GM19463 (cell line): Measurements from ENCODE around the gene TNNC2.
A peak's percentile ranks its signal among the peaks of the same experiment; 100 is the strongest.
"Not testable (repeated sequence)": the region's sequence is repeated elsewhere in the genome, so short reads cannot be mapped to it uniquely, and the experiment has no call there.

Source experiments
- ATAC-seq: cut with Tn5 transposase; IDR thresholded peaks from one replicate; pipeline ENCODE4 v1.9.1; 2021; ENCODE audit warnings: mild to moderate bottlenecking, moderate library complexity; ENCODE audit not compliant: unreplicated experiment

The TNNC2 gene

GRCh38 chr20:45823949-45824835 lies 2.9 kb downstream of the TNNC2 start:
- peak; percentile 44 for ATAC-seq

DNA sequence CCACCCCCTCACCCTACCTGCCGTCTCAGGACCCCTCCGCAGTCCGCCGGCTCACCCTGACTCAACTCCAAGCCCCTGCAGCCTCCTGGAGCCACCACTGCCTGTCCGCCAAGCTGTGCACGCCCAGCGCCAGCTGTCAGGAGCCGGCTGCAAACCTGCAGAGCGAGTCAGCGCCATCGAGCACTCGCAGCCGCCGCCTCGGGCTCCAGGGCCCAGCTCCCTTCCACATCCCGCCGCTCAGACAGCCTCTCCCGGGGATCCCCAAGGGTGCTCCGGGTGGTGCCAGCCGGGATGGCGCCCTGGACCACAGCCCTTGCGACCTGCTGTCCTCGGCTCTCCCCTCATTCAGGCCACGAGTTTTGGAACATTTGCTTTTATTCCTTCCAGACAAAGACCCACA lies 4.3 kb downstream of the TNNC2 start:
- no peak for ATAC-seq

DNA sequence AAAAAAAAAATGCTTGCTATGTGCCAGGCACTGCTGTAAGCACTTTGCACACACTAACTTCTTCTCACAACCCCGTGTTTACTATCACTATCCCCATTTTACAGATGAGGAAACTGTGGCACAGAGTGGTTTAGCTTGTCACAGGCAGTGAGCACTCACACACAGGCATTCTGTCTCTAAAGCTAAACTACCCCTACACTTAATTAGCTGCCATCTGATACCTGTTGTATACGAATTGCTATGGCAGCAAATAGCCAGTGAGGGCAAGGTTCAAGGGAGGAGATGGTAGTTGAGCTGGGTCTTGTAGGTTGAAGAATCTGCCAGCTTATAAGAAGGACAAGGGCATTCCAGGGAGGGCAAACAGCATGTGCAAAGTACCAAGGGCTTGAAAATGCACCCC lies 5.2 kb downstream of the TNNC2 start:
- ATAC-seq: no peak

DNA sequence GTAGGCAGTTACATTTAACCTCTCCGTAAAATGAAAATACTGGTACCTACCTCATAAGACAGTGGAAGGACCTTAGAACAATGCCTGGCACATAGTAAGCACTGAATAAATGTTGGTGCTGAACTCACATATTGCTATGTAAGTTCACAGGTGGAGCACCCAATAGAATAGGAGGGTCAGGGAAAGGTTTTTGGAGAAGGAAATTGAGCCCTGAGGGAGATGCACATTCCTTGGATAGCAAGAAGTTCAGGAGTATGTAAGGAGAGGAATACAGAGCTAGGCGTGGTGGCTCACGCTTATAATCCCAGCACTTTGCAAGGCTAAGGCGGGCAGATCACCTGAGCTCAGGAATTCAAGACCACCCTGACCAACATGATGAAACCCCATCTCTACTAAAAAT lies 7.6 kb downstream of the TNNC2 start:
- no peak for ATAC-seq

DNA sequence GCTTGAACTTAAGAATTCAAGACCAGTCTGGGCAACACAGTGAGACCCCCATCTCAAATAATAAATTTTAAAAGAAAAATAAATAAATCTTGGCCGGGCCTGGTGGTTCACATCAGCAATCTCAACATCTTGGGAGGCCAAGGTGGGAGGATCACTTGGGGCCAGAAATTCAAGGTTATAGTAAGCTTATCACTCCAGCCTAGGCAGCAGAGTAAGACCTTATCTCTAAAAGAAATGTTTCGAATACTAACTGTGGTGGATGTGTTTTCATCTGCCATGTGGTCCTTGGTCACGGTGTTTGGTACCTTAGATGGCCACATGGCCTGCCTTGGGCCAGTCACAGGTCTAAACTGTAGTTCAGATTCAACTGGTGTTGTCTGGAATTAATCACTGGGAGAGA lies 8.9 kb downstream of the TNNC2 start:
- no peak for ATAC-seq

DNA sequence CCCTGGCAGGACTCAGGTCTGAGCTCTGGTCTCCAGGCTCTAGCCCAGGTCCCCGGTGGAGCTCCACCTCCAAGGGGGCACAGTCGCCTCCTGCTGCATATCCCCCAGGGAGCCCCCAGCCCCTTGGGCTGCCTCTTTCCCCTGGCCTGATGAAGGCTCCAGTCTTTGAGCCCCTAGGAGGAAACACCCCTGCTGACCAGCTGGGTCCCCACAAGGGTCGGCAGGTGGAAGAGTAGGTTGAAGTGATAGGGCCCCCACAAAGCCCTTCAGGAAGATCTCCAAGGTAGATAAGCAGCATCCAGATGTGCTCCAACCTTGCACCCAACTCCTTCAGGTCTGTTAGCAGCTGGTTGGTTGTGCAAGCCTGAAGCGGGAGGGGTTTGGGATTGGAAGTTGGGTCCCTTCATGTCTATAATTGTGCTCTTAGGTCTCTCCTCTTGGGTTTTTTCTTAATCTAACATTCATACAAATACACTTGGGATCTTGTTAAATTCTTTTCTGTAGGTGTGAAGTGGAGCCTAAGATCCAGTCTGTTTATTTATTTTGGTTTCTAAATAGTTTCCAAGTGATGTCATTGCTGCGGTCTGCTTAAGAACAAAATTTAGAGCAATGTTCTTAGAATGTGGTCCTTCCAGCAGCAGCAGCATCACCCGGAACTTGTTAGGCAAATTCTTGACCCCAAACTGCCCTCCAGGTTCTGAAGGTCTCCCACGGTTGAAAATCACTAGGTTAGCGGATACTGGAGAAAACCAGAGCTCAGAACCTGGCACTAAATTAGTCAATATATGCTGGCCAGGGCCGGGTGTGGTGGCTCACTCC lies 9.5 kb downstream of the TNNC2 start:
- ATAC-seq: no peak

- no peak for ATAC-seq
Measured at GRCh38 chr20:45816951-45817350, 10.2 kb downstream of the TNNC2 start.

DNA sequence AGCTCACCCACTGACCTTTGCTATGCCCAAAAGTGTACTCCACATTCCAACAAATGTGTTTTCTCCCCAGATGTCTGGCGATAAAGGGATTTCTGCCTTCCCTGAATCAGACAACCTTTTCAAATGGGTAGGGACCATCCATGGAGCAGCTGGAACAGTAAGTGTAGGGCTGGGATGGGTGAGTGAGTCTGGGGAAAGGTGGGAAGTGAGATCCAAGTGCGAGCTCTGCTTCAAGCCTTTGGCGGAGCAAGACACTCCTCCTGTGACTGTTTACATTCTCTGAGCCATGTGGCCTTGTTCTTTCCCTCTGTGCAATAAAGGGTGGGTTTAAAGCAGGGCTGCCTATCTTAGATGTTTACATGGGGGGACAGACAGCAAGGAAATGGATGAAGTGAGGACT lies 12.8 kb downstream of the TNNC2 start:
- ATAC-seq: no peak

DNA sequence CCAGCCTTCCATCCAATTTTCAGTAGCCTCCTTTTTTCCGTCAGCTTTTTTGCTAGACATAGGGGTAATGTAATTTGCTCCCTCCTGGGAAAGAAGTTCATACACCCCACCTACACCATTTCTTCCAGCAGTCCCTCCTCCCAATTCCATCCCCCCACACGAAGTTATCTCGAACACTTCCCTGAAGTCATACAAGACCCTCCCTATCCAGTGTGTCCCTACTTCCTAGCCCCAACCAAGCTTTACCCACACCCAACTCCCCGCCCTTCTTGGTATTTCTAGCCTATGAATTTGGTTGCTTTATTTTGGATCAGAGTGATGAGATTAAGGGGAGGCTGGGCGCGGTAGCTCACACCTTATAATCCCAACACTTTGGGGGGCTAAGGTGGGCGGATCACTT lies 13.6 kb downstream of the TNNC2 start:
- no peak for ATAC-seq

GRCh38 chr20:45813006-45813340 lies 14.1 kb downstream of the TNNC2 start:
- no peak for ATAC-seq

GRCh38 chr20:45812157-45813005 lies 14.7 kb downstream of the TNNC2 start, which contains the start of gene UBE2C:
UBE2C (plus strand) TSS chr20:45812644; CDS start chr20:45812696, 52 bp downstream.
- peak; percentile 99 for ATAC-seq

- ATAC-seq: no peak
Measured at GRCh38 chr20:45810191-45810970, 16.7 kb downstream of the TNNC2 start.

DNA sequence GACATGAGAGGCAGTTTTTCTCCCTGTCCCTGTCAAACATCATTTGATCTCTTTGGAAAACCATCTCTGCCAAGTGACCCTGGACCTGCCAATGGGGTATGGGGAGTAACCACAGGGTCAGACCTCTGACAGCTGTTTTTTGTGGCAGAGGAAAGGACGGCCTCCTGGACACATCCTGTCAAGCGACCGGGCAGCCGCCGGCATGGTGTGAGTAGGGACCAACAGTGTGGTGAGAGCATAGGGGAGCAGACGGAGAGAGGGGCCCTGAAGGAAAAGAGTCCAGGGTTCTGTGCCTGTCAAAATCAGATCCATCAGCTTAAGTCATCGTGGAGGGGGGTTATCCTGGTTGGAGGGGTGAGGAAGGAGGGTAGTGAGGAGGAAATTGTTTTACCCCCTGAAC lies 25.3 kb downstream of the TNNC2 start:
- no peak for ATAC-seq

DNA sequence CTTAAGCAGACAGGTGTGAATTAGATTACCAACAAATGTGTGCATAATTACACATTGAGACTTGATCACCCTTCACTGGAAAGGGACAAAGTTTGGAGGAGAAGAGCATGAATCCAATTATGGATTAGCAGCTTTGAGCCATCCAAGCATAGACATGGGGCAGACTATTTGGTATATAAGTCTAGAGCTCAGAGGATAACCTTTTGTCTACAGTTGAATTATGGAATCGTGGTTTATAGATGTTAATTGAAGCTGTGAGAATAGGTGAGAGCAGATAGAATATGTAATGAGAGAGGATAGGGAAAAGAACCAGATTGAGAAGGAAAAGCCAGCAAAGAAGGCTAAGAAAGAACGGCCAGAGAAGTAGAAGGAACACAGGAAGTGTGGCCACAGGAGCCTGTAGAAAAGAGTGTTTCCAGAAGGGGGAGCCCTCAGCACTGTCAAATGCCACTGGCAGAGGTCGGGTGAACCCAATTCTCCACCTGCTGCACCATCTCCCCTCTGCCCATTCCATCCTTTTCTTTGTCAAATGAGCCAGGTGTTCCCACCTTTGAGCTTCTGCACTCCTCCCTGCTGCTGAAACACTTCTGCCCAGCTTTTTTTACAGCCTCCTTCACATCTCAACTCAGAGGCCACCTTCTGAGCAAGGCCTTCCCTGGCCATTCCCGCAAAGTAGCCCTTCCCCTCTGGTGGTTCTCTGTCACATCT lies 28.0 kb downstream of the TNNC2 start:
- no peak for ATAC-seq

GRCh38 chr20:45797955-45798354 lies 29.2 kb downstream of the TNNC2 start:
- not testable (repeated sequence) for ATAC-seq

- not testable (repeated sequence) for ATAC-seq
Measured at GRCh38 chr20:45797510-45797909, 29.6 kb downstream of the TNNC2 start.

DNA sequence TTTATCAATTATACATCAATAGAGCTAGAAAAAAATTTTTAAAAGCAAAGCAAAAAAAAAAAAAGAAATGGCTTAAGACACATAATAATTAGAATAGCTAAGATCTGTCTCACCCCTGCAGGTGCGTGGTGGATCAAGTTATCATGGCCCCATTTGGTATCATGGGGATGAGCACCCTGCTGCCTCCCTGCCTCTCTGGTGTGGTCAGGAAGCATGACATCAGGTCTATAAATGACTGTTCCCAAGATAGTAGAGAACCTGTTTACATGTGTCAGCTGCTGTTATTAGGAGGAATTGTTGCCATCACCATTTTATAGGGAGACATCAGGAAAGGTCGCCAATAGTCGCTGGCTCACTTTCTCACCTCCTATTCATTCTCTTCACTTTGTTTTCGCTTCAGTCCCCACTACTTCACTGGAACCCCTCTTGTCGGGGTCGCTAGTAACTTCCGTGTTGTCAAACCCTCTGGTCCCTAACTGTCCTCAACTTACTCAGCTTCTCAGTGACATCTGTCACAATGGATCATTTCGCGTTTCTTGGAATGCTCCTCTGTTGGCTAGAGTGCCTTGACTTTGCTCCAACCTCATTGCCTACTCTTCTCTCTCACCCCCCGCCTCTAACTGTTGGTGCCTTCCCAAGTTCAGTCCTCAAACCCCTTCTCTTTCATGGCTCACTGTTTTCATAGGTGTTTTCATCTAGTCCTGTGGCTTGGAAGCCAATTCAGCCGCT lies 30.6 kb downstream of the TNNC2 start:
- no peak for ATAC-seq

DNA sequence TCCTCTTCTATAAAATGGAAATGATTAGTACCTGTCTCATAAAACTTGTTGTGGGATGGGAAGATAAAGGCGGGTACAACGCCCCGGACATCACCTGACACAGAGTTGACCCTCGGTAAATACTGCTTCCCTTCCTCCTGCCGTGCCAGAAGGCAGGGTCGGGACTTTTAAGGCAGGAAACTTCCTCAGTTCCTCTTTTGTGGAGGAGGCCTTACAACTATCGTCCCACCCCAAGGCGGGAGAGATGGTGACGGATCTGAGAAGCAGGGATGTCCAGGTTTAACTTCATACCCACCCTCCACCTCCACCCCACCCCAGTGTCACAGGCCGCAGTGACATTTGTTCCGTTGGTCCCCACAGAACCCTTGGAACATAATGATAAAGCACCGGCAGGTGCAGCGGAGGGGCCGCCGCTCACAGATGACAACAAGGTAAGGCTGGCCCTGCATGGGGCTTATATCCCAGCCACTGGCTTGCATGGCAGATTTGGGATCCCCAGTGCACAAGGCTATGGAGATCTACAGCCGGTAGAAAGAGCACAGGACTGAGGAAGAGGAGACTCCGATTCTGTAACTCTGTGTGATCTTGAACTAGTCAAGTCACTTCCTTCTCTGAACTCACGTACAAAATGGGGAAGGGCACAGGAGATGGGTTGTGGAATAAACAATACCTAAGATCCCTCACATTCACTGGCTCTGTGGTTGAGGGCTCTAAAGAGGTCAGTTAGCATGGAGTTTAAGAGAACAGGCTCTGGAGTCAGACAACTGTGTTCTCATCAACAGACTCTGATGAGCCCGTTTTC lies 34.6 kb downstream of the TNNC2 start:
- ATAC-seq: peak; percentile 9
